Astrocyte (in vitro differentiated cells and primary cell): ENCODE data around the gene TMEM178B. TPM values are rescaled to one million over a fixed set of nuclear protein-coding genes. Genes with fewer than 3 reads are reported as not detected.

Source experiments
- DNase-seq: peaks from one replicate; pipeline ENCODE4 v3.0.0-alpha.2; 2010; ENCODE audit warnings: low read depth
- FAIRE-seq: peaks from 2 replicates; lab custom pipeline; 2011; peaks lifted over from hg19 to GRCh38; lab: Jason Lieb, UNC
- H2AFZ ChIP-seq: 2 replicates; pipeline ENCODE4 v1.6.0; 2012; ENCODE audit warnings: low read depth, low read length, inconsistent platforms
- H3K27ac ChIP-seq: 2 replicates; pipeline ENCODE4 v1.5.1; 2011; ENCODE audit warnings: low read depth, low read length, inconsistent platforms
- H3K27me3 ChIP-seq: 2 replicates; pipeline ENCODE4 v1.6.0; 2011; ENCODE audit warnings: low read length, inconsistent platforms; ENCODE audit not compliant: insufficient read depth
- H3K36me3 ChIP-seq: 2 replicates; pipeline ENCODE4 v1.5.1; 2011; ENCODE audit warnings: low read length, inconsistent platforms; ENCODE audit not compliant: insufficient read depth
- H3K4me1 ChIP-seq: 2 replicates; pipeline ENCODE4 v1.5.1; 2011; ENCODE audit warnings: low read length, inconsistent platforms; ENCODE audit not compliant: insufficient read depth
- H3K4me2 ChIP-seq: 2 replicates; pipeline ENCODE4 v1.6.0; 2012; ENCODE audit warnings: low read length, inconsistent platforms
- H3K4me3 ChIP-seq: 2 replicates; pipeline ENCODE4 v1.5.1; 2011; ENCODE audit warnings: low read depth, mild to moderate bottlenecking, low read length, inconsistent platforms; ENCODE audit not compliant: insufficient read depth
- H3K79me2 ChIP-seq: 2 replicates; pipeline ENCODE4 v1.6.0; 2012; ENCODE audit warnings: mild to moderate bottlenecking, low read length, inconsistent platforms; ENCODE audit not compliant: insufficient read depth
- H3K9ac ChIP-seq: 2 replicates; pipeline ENCODE4 v1.6.0; 2012; ENCODE audit warnings: mild to moderate bottlenecking, low read length, inconsistent platforms
- H3K9me3 ChIP-seq: 2 replicates; pipeline ENCODE4 v1.5.1; 2012; ENCODE audit warnings: low read depth, mild to moderate bottlenecking, low read length, inconsistent platforms; ENCODE audit not compliant: insufficient read depth
- H4K20me1 ChIP-seq: 2 replicates; pipeline ENCODE4 v1.6.0; 2012; ENCODE audit warnings: low read length, inconsistent platforms; ENCODE audit not compliant: insufficient read depth
- H3K27ac Mint-ChIP-seq: one replicate; pipeline ENCODE4 v1.8.0; 2021; ENCODE audit warnings: mild to moderate bottlenecking, mixed read lengths; ENCODE audit not compliant: unreplicated experiment
- H3K27me3 Mint-ChIP-seq: one replicate; pipeline ENCODE4 v1.8.0; 2021; ENCODE audit warnings: low read depth, mixed read lengths; ENCODE audit not compliant: unreplicated experiment
- H3K36me3 Mint-ChIP-seq: one replicate; pipeline ENCODE4 v1.8.0; 2021; ENCODE audit warnings: low read depth, mixed read lengths; ENCODE audit not compliant: unreplicated experiment
- H3K4me1 Mint-ChIP-seq: one replicate; pipeline ENCODE4 v1.8.0; 2021; ENCODE audit warnings: low read depth, mixed read lengths; ENCODE audit not compliant: unreplicated experiment
- H3K4me3 Mint-ChIP-seq: one replicate; pipeline ENCODE4 v1.8.0; 2021; ENCODE audit warnings: mild to moderate bottlenecking, moderate library complexity, mixed read lengths; ENCODE audit not compliant: unreplicated experiment
- H3K9me3 Mint-ChIP-seq: one replicate; pipeline ENCODE4 v1.8.0; 2021; ENCODE audit warnings: mild to moderate bottlenecking, mixed read lengths; ENCODE audit not compliant: unreplicated experiment
- CTCF ChIP-seq: IDR thresholded peaks from 2 replicates; pipeline ENCODE4 v1.5.1; 2011; ENCODE audit warnings: low read depth, mild to moderate bottlenecking, inconsistent platforms, low read length, moderate library complexity; ENCODE audit not compliant: insufficient read depth
- EZH2 ChIP-seq: IDR thresholded peaks from 2 replicates; pipeline ENCODE4 v1.6.1; 2012; ENCODE audit warnings: mild to moderate bottlenecking, low read length, inconsistent platforms; ENCODE audit not compliant: insufficient read depth
- total RNA-seq: library from RNA; stranded (reverse); gene quantifications from 2 replicates; pipeline ENCODE4 v1.2.1, GENCODE V29; 2021

TMEM178B gene
- total RNA-seq, 1 donor from 2014 or later: 3.9 TPM

- no peak for TF ChIP-seq EZH2
- TF ChIP-seq CTCF: no peak
- Histone ChIP-seq H3K27ac (no peak overlapping the region), H3K36me3 (no peaks in the 10 kb centered on the region), H4K20me1 (no peaks in the 10 kb centered on the region), H3K4me2 (no peak overlapping the region), H3K27me3 (no peaks in the 10 kb centered on the region), H3K9me3 (no peaks in the 10 kb centered on the region), H2AFZ (no peak overlapping the region), H3K9ac (no peak overlapping the region), H3K4me3 (no peak overlapping the region), H3K79me2 (no peaks in the 10 kb centered on the region), H3K4me1 (no peaks in the 10 kb centered on the region)
- peaks cover 14% of the 10 kb centered on the region for H3K27me3 Mint-ChIP-seq
- H3K4me3 Mint-ChIP-seq: no peak overlapping the region
- no peaks in the 10 kb centered on the region for H3K4me1 Mint-ChIP-seq
- DNase-seq: no peak
- H3K27ac Mint-ChIP-seq: no peak overlapping the region
- H3K9me3 Mint-ChIP-seq: no peaks in the 10 kb centered on the region
- FAIRE-seq: no peak
- no peaks in the 10 kb centered on the region for H3K36me3 Mint-ChIP-seq
Measured at GRCh38 chr7:141436575-141437075, 362.8 kb downstream of the TMEM178B start.

DNA sequence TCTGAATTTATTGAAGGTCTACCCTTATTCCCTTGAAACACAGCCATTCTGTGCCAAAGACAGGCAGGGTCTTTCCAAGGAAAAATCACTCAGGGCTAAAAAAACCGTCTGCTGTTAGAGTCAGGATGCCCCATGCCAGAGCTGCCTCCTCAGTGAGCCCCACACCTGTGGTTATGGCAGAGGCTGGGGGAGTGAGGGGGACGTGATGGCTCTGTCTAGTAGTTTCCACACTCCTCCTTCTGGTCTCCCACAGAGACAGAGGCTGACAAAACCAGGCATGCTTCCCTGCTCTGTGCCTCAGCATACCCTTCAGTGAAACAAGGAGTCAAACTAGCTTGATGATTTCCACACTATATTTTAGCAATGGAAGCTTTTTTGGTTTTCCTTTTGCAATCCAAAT, 365.3 kb downstream of the TMEM178B start:
- Histone ChIP-seq H3K4me2 (no peak overlapping the region), H3K9me3 (no peaks in the 10 kb centered on the region), H3K36me3 (no peaks in the 10 kb centered on the region), H3K27ac (no peak overlapping the region), H3K79me2 (no peaks in the 10 kb centered on the region), H4K20me1 (no peaks in the 10 kb centered on the region), H3K27me3 (no peaks in the 10 kb centered on the region), H3K9ac (no peak overlapping the region), H3K4me1 (no peaks in the 10 kb centered on the region), H2AFZ (no peak overlapping the region), H3K4me3 (no peak overlapping the region)
- DNase-seq: no peak
- no peak for TF ChIP-seq CTCF
- no peak for TF ChIP-seq EZH2
- Mint-ChIP-seq H3K27ac (no peak overlapping the region), H3K27me3 (peaks cover 13% of the 10 kb centered on the region), H3K9me3 (no peaks in the 10 kb centered on the region), H3K4me1 (no peaks in the 10 kb centered on the region), H3K36me3 (no peaks in the 10 kb centered on the region), H3K4me3 (no peak overlapping the region)
- no peak for FAIRE-seq

DNA sequence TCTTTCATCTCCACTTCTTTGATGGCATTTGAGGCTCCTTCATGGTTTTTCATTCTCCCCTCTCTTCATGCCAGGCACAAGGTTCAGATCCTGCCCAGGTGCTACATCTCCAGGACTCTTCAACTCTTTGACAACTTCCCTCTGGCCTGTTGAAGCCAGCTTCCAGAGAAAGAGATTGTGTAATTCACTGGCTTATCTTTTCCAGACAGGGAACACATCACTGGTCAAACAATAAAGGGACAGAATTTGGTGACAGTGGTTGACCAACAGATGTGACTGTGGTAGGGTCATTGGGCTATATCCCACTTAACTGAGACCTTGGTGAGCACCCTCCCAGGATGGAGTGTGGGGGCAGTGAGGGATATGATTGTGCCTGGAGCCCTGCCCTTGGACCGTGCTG, 365.9 kb downstream of the TMEM178B start:
- Histone ChIP-seq H4K20me1 (no peaks in the 10 kb centered on the region), H3K27me3 (no peaks in the 10 kb centered on the region), H3K4me2 (no peak overlapping the region), H3K9me3 (no peaks in the 10 kb centered on the region), H2AFZ (no peak overlapping the region), H3K4me3 (no peak overlapping the region), H3K79me2 (no peaks in the 10 kb centered on the region), H3K36me3 (no peaks in the 10 kb centered on the region), H3K27ac (no peak overlapping the region), H3K9ac (no peak overlapping the region), H3K4me1 (no peaks in the 10 kb centered on the region)
- no peaks in the 10 kb centered on the region for H3K9me3 Mint-ChIP-seq
- H3K36me3 Mint-ChIP-seq: no peaks in the 10 kb centered on the region
- H3K27ac Mint-ChIP-seq: no peak overlapping the region
- no peak overlapping the region for H3K4me3 Mint-ChIP-seq
- peaks cover 13% of the 10 kb centered on the region for H3K27me3 Mint-ChIP-seq
- no peaks in the 10 kb centered on the region for H3K4me1 Mint-ChIP-seq
- TF ChIP-seq CTCF (no peak), EZH2 (no peak)
- no peak for FAIRE-seq
- DNase-seq: no peak
